ENCODE results near the gene COL5A2. TPM values are rescaled to one million over a fixed set of nuclear protein-coding genes. Genes with fewer than 3 reads are reported as not detected.

COL5A2 gene
- total and polyA plus RNA-seq, 9 of the 15 experiments (the other 6 are each of a cell fraction or from before 2014, with no cell fraction given): 0.01 to 0.54 (median 0.19) TPM

- ATAC-seq (no peak), DNase-seq (ENCODE audit: extremely low read depth in 1 of 4, low spot score in 3 of 4) (no peak), FAIRE-seq (no peak)
- H3K27me3 ChIP-seq (ENCODE audit: control insufficient read depth in 2 of 2, insufficient read depth in 2 of 2, low read length in 2 of 2): no peaks in the 10 kb centered on the region
- intact Hi-C loops (cut with micrococcal nuclease): no loop called here
- BruUV-seq (replicated peaks): no TSS peak
- H3K4me3 ChIP-seq: no peak overlapping the region
- H3K27ac ChIP-seq (ENCODE audit: extremely low read depth, low read depth, low read length): no peak overlapping the region
- in situ Hi-C loops (cut with MboI): no loop called here
- POLR2A ChIA-PET: interaction anchor here (1.0 kb wide), 1 partner anchor 20 kb away, joined by 4 read pairs; no protein-coding TSS in a partner anchor
- no peak overlapping the region for H3K4me2 ChIP-seq (ENCODE audit: insufficient read depth, low read length)
- H3K9ac ChIP-seq (ENCODE audit: insufficient read depth in 1 of 2, low read depth in 2 of 2, low read length in 2 of 2): no peak overlapping the region
- TF ChIP-seq MAFK (IDR thresholded peaks at IDR 0.05; ENCODE audit: low read length): no peak
- no peak for TF ChIP-seq KDM2B (CRISPR knock-in tag; IDR thresholded peaks at IDR 0.05)
- no peak for TF ChIP-seq PHF20 (IDR thresholded peaks at IDR 0.05; ENCODE audit: partially characterized antibody)
- no peak for TF ChIP-seq USF2 (CRISPR knock-in tag; IDR thresholded peaks at IDR 0.05)
- no peak for TF ChIP-seq C11orf30 (IDR thresholded peaks at IDR 0.05; ENCODE audit: low read depth)
- TF ChIP-seq GATAD2A (IDR thresholded peaks at IDR 0.05): no peak
- TF ChIP-seq KLF16 (IDR thresholded peaks at IDR 0.05): no peak
- TF ChIP-seq ESRRA (IDR thresholded peaks at IDR 0.05; ENCODE audit: borderline replicate concordance, low read depth): no peak
- H3K9me1 ChIP-seq (ENCODE audit: control insufficient read depth, insufficient read depth, low read length): no peaks in the 10 kb centered on the region
- H3K4me1 ChIP-seq (replicated peaks in 1 of 2; ENCODE audit: control insufficient read depth in 2 of 2, insufficient read depth in 2 of 2, low read length in 2 of 2): no peaks in the 10 kb centered on the region
- H3K79me2 ChIP-seq (ENCODE audit: control insufficient read depth, insufficient read depth, low read length): no peaks in the 10 kb centered on the region
- no peak overlapping the region for H2AFZ ChIP-seq (ENCODE audit: low read depth, low read length)
- no peaks in the 10 kb centered on the region for H4K20me1 ChIP-seq (replicated peaks; ENCODE audit: control insufficient read depth, insufficient read depth, low read length)
- no peaks in the 10 kb centered on the region for H3K9me3 ChIP-seq (replicated peaks; ENCODE audit: control insufficient read depth, insufficient read depth, low read depth, low read length)
- 0% methylated on average over 1 of the region's 1 CpG for WGBS (ENCODE audit: insufficient coverage, low coverage, missing lambda C conversion rate)
- CTCF ChIA-PET (ENCODE audit: low intra/inter-chr PET ratio): no interaction called here
- no peaks in the 10 kb centered on the region for H3K36me3 ChIP-seq (ENCODE audit: control insufficient read depth, insufficient read depth, low read length)
These were observed 7.5 kb downstream of the COL5A2 start for GRCh38 chr2:189171956-189172609.
